Stimulated activated CD4-positive, alpha-beta T cell treated with anti-CD3 and anti-CD28 coated beads, Interleukin-1b, Interleukin-23, amount 100 ng/mL, for 1 hour (primary cell): Measurements from ENCODE around the gene CHAC1.
"Not testable (repeated sequence)": the region's sequence is repeated elsewhere in the genome, so short reads cannot be mapped to it uniquely, and the experiment has no call there.

ENCODE experiments used
- DNase-seq, 2 donors: peaks; one replicate each; pipeline ENCODE4 v3.0.0-alpha.2; 2020; ENCODE audit warnings: low read depth in 2 of 2

Gene CHAC1

DNA sequence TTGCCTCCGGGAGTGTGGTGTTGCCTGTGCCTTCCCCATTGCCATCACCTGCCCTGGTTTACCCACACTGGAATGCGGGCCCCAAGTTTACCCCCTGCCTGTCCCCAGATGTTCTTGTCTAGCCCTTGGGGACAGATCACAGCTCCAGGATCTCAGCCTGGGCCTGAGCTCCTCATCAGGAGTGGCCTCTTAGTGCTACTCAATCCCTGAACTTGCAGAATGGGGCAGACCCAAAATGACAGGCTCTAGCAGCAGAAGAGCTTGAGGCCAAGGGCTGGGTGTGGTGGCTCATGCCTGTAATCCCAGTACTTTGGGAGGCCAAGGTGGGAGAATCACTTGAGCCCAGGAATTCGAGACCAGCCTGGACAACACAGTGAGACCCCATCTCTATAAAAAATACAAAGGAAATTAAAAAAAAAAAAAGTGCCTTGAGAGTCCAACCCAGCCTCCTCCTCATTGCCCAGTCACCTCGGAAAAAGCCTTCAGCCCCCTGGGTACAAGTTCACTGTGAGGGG lies 3.8 kb downstream of the CHAC1 start:
- no peak for DNase-seq

DNA sequence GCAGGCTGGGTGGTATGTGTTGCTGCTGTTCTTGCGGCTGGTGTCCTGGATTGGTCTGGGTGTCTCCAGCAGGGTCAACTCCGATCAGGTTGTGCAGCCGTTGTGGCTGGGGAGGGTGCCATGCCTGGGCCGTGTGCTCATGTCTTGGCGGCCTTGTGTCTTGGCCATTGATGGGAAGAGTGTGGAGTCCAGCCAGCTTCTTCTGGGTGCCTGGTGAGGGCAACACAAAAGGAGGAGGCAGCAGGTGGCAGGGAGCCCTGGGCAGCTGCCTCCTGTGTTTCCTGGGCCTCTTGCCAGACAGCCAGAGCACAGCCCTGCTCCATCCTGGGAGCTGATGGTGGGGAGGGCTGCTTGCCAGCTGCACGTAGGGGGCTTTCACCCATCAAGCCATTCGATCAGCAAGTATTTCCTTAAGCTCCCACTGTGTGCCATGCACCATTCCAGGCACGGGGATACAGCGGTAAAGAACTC lies 4.3 kb downstream of the CHAC1 start:
- DNase-seq, result no peak

DNA sequence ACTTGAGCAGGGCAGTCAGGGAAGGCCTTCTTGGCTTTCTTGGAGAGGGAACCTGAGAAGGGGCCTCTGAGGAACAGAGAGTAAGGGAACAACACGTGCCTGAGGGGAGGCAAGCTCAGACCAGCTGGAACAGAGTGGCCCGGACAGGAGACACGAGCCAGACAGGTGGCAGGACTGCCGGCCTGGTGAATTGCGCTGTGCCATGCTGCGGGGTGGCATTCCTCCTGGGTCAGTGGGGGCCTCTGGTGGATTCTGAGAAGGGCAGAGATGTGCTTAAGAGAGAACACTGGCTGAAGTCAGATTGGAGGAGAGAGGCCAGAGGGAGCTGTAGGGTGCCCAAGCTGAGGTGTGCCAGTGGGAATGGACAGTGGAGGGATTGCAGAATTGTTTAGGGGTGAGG lies 4.9 kb downstream of the CHAC1 start:
- no peak for DNase-seq

DNA sequence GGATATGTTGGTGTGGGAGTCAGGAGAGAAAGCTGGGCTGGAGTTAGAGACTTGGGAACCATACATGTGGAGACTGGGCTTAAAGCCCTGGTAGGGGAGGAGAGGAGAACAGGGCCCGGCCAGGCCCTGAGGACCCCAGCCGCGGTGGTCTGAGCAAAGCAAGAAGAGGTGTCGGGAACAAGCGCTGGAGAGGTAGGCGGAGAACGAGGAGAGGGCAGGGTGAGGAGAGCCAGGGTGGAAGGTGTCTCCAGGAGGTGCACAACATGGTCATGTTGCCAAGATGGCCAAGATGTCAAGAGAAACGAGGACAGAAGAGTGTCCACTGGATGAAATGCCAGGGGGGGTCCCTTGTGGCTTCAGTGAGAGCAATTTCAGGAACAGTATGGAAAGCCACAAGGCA lies 5.5 kb downstream of the CHAC1 start:
- no peak for DNase-seq

DNA sequence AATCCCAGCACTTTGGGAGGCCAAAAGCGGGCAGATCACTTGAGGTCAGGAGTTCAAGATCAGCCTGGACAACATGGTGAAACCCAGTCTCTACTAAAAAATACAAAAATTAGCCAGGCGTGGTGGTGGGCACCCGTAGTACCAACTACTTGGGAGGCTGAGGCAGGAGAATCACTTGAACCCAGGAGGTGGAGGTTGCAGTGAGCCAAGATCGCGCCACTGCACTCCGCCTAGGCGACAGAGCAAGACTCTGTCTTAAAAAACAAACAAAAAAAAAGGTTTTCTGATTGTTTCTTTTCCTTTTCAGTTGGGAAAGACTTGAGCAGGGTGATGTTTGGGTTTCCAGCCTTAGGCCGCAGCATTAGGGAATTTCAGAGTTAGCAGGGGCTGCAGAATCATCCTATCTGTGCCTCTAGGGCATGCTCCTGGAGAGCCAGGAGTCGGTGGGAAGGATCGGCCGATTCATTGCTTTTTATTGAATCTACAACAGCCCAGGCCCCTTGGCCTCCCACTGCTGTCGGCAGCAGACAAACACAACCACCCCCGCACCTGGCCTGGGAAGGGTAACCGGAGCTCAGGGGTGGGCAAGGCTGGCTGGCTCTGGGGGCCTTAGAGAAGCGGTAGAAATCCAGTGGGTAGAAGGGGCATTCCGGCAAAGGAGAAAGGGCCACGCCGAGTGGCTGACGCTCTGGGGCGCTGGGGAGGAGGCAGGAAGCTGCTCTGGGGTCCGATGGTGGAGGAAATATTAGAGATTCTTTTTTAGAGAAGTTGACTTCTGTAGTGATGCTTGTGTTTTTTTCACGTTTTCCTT lies 6.3 kb downstream of the CHAC1 start:
- DNase-seq, result no peak

DNA sequence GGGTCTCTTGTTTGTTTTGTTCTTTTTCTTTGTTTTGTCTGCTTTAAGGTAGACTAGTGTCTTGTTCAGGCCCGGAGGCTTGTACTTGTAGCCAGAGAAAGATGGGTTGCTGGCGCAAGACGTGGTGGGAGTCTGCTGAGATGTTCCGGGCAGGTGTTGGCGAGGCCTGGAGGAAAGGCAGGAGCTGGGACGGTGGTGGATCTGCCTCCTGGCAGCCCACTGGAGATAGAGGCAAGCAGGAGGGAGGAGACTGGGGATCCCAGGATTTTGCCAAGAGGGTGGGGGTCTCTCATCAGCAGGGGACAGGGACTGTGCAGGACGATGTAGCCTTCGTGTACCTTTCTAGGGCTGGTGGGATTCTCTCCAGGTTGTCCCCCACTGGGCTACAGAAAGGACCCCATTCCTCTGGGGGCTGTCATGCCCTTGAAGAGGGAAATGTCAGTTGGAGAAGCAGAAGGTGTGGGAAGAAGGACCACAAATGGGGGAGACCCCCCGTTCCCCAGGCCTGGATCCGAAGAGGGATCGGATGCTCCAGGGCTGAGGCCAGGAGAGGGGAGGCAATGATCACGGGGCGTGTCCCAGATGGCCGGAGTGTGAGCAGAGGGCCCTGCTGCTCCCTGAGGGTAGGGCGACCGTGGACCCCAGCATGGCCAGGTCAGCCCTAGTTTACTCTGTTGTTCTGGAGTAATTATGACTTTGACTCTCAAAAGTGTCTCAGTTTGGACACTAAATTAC lies 7.0 kb downstream of the CHAC1 start:
- DNase-seq, result no peak

DNA sequence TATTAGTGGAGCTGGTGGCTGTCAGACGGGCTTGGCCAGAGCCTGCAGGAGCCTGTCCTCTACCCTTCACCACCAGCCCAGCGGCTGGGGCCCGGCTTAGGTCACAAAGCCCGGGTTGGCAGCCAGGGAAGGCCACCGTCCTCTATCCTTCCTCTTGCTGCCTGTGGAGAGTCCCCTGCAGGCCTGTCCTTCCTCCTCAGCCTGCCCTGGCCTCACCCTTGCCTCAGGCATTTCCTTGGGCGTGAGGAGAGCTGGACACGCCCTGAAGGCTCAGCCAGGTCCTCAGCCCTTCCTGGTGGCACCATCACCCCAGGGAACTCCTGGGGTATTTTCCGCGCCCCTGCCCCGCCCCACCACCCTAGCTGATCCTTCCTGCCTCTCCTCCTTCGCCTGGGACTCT lies 7.7 kb downstream of the CHAC1 start:
- DNase-seq, result no peak

DNA sequence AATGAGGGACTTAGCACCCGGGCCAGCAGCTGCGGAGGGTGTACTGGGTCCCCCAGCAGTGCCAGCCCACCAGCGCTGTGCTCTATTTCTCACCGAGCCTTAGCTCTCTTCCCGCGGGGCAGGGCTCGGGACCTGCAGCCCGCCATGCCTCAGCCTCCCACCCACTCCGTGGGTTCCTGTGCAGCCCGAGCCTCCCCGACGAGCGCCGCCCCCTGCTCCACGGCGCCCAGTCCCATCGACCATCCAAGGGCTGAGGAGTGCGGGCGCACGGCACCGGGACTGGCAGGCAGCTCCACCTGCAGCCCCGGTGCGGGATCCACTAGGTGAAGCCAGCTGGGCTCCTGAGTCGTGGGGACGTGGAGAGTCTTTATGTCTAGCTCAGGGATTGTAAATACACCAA lies 8.5 kb downstream of the CHAC1 start:
- not testable (repeated sequence) for DNase-seq

DNA sequence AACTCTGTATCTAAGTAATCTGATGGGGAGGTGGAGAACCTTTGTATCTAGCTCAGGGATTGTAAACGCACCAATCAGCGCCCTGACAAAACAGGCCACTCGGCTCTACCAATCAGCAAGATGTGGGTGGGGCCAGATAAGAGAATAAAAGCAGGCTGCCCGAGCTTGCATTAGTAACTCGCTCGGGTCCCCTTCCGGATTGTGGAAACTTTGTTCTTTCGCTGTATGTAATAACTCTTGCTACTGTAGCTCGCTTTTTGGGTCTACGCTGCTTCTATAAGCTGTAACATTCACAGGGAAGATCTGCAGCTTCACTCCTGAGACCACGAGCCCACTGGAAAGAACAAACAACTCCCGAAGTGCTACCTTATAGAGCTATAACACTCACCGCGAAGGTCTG lies 9.0 kb downstream of the CHAC1 start:
- not testable (repeated sequence) for DNase-seq

DNA sequence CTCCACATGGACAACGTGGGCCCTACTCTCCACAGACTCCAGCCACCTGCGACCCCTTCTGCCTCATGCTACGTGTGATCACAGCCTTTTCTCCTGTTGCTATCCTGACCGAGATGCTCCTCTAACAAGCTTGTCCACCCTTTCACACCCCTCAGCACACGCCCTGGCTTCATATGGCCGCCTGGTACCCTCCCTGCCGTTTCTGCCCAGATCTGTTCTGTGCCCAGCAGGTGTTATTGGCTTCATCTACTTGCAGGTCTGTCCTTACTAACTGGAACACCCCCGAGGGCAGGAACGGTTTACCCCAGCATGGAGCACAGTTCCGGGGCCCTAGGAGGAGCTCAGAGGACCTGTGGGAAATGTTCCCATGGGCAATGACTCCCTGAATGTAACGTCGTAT lies 9.9 kb downstream of the CHAC1 start:
- DNase-seq, result no peak

DNA sequence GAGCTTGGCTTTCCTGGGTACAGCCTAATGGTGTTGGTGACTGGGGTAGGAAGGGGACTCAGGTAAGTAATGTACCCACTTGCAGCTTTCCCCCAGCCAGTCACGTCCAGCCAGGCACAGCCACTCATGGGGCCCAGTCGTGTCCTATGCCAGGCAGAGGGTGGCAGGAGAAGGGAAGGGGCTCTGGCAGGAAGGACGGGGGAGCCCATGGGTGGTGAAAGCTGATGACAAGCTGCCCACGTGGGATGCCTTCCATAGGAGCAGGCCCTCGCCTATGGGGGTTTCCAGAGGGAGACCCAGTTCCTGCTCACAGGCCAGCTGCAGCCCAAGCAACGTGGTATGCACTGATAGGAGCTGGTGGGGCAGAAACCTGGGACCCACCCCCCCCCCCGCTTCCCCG lies 10.7 kb downstream of the CHAC1 start:
- DNase-seq, result no peak

DNA sequence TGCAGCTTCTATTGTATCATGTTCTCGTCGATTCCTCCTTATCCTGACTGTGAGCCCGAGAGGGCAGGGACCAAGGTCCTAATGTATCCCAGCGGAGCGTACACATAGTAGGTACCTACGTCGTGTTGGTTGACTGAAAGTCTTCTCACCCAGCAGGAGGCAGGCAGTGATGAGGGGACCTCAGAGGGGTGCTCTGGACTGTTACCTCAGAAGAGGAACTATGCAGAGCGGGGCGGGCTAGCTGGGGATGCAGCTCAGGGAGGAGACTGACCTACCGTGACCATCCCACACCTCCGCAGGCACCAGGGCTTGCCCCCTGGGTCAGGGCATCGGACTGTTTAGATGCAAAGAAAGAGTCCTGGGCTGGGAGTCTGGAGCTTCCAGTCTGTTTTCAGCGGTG lies 11.4 kb downstream of the CHAC1 start:
- DNase-seq, result no peak

DNA sequence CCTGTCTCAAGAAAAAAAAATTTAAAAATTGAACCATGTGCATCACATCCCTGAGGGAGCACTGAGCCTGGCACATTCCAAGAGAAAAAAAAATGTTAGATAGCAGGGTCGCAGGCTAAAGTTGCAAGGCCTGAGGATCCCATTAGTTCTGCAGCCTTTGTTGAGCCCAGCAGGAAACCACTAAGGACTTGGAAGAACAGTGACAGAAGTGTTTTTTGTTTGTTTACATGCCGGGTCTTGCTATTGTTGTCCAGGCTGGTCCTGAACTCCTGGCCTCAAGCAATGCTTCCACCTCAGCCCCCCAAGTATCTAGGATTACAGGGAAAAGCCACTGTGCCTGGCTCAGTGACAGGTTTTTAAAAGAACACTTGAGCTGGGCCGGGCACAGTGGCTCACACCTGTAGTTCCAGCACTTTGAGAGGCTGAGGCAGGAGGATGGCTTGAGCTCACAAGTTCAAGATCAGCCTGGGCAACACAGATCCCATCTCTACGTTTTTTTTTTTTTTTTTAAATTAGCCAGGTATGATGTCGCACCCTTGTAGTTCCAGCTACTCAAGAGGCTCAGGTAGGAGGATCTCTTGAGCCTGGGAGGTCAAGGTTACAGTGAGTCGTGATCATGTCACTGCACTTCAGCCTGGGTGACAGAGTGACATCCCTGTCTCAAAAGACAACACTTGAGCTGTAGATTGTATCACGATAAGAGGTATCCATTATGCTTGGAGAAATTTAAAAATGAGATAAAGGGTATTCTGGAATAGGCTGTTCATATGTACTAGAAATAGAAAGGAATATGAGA lies 15.2 kb downstream of the CHAC1 start:
- DNase-seq, result no peak

DNA sequence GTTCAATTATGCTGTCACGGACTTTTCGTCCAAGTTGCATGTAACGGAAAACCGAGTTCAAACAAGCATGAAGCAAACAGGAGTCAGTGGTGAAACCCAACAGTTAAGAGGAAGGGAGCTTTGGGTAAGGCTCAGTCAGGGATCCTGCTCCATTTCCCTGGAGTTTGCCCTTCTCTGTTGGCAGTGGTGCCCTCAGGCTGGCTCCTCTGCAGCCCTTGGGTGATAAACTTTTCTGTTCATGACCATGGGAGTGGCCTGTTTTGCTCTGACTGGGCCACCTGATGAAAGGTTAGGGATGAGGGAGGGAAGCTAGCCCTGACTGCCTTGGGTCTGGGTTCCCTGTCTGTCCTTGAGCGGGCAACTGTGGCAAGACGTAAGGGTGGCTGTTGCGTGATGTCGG lies 16.1 kb downstream of the CHAC1 start:
- no peak for DNase-seq

DNA sequence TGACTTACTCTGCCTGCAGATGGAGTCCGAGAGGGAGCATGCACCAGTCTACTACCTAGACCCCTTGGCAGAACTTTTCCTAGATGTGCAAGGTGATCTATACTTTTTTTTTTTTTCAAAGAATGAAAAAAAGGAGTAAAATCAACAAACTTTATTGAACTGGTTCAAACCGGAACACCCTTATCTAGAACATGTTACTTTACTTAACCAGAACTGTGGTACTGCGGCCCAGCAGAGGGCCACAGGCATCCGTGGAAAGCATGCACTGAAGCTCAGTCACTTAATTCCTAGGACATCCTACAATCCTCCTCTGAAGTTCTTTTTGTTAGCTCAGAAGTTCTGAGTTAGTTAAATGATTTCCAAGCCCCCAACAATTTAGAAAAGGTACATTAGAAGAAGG lies 21.6 kb downstream of the CHAC1 start:
- DNase-seq, result no peak

DNA sequence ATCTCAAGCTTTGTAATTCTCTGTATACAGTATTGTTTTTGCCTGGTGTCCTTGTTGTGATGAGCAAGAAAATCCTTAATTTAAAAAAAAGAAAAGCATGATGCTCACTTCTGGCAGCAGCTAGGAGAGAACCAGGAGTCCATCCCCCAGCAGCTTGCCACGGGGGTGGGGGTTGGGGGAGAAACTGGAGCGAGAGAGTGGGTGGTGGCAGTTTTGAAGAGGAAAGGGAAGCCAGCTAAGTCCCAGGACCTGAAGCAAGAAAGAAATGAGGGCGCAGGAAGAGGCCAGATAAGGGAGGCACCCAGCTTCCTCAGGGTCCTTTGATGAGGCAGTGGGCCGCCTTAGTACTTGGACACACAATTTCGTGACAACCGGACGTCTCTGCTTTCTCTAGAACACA lies 23.5 kb downstream of the CHAC1 start:
- no peak for DNase-seq

DNA sequence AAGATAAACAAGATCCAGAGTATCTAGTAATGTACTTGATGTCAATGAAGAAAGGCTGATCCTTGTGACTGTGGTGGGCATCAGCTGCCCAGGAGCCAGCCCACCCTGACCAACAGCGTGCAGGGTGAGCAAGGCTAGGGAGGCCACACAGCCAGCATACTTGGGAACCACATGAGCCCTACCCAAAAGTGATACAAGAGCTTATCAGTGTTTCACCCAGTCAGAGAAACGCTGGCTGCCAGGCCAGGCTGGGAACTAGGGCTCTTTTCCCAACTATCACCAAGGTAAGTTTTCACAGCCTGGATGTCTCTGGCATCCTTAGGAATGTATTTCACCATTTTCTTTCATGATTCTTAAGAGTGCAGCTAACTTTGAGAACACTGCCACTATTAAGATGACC lies 24.9 kb downstream of the CHAC1 start:
- DNase-seq, result no peak

DNA sequence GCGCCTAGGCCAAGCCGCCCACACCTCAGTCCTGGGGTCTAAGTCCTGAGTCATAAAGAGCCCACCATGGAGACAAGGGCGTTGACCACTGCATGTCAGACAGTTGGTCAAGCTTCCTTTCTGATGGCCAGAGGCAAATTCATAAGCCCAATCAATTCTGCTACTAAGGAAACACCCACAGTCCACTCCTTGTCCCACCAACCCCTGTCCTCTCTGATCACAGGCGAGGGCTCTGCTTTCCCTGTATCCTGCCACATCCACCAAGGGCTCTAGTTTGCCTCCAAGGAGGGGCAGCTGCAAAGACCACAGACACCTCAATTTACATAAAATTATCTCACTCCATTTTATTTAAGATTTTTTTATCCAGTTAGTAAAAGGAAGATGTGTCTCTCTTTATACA lies 25.3 kb downstream of the CHAC1 start:
- DNase-seq, result no peak

DNA sequence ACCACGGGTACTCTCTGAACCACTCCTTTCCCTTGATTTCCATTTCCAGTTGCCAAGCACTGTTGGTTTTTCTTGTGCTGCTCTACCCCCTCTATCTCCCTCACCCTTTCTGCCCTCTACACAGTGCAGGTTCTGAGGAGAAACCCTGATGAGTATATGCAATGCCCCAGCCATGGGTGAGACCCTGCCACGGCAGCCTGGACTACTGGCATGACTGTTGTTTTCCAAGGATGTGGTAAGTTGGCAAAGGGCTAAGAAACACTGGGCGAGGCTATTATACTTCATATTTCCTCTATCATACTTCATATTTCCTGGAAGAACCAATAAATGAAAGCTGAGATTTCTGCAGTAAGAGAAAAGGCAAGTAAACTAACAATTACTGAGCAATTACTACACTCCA lies 27.9 kb downstream of the CHAC1 start:
- no peak for DNase-seq

DNA sequence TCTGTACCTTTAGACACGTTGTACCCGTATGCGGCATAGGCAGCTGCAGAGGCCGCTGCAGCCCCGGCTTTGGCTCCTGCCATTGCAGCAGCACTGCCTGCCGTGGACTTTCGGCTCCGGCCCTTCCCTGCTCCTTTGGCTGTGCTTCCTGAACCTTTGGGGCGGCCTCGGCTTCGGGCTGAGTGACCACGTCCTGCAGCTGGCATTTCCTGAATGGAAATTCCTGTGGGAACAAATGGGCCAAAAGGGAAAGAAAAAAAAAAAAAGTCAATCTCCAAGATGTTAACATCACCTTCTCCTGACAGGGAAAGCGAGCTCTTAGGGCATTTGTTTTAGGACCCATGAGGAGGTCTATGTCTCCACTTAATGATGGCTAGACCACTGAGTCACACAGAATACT lies 29.6 kb downstream of the CHAC1 start:
- DNase-seq, result no peak

DNA sequence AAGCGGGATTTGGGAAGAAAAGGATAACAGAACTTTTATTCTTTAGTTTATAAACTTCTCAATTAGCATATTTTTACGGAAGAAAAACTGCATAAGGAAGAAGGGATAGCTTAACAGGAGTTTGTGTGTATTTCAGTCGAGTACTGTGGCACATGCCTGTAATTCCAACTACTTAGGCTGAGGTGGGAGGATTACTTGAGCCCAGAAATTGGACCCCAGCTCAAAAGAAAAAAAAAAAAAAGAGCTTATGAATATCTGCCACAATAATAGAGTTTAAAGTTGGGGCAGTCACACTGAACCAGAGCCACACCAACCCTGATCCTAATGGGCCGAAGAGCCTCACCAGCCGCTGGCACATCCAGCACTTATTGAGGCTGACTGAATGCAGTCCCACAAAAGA lies 31.1 kb downstream of the CHAC1 start:
- DNase-seq, result no peak

DNA sequence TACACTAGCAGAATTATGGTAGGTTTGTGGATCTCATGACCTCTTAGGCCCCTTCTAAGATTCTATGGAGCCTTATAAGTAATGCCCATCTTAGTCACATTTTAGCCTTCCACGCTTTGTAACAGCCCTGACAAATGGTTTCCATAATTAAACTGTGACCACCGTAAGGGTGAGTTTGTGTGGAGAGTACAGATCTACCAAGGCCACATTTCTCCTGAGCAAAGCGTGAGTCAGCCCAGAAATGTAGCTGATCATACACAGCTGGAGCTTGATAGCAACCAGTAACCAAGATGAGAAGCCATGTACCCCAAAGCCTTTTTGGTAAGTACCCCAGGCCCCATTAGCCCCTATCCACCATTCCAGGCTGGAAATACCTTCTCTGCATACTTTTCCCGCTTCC lies 31.7 kb downstream of the CHAC1 start:
- DNase-seq, result no peak
